HG03039 (cell line): Measurements from ENCODE around the gene HS3ST4.

ENCODE experiments used
- ATAC-seq: cut with Tn5 transposase; IDR thresholded peaks from one replicate; pipeline ENCODE4 v1.9.1; 2021; ENCODE audit warnings: mild to moderate bottlenecking, moderate library complexity; ENCODE audit not compliant: unreplicated experiment

The HS3ST4 gene

GRCh38 chr16:26158142-26158759 is 466.5 kb downstream of the HS3ST4 start:
- no peak for ATAC-seq

DNA sequence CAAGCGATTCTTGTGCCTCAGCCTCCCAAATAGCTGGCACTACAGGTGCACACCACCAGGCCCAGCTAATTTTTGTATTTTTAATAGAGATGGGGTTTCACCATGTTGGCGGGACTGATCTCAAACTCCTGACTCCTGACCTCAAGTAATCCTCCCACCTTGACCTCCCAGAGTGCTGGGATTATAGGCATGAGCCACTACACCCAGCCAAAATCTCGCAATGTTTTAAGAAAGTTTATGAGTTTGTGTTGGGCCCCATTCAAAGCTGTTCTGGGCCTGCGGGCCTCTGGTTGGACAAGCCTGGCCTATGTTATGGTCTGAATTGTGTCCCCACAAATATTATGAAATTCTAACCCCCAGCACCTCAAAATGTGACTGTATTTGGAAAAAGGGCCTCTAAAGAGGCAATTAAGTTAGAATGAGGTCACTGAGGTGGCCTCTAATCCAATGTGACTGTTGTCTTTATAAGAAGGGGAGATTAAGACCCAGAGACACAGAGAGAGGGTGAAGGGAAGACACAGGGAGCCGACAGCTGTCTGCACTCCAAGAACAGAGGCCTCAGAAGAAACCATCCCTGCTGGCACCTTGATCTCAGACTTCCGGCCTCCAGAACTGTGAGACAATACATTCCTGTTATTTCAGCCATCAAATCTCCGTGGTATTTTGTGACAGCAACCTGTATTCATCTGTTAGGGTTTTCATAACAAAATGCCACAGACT is 469.9 kb downstream of the HS3ST4 start:
- no peak for ATAC-seq

GRCh38 chr16:26169473-26169872 is 477.7 kb downstream of the HS3ST4 start:
- no peak for ATAC-seq

DNA sequence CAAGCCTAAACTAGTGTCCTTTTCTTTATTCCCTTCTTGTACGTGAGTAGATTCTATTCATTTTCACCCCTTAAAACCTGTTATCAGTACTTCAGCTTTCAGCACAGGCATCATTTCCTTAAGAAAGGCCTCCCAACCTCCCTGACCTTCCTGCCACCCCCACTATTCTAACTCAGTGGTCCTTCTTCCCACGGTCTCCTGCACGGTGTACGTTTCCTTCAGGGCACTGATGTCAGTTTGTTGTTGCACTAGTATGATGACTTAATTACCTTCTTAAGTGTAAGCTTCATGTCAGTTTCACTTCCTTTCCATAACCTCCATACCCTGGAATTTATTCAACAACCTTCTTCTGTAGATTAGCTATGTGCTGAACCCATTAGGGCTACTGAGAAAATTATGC is 484.2 kb downstream of the HS3ST4 start:
- no peak for ATAC-seq

- no peak for ATAC-seq
Measured at GRCh38 chr16:26177438-26177837, 485.7 kb downstream of the HS3ST4 start.

DNA sequence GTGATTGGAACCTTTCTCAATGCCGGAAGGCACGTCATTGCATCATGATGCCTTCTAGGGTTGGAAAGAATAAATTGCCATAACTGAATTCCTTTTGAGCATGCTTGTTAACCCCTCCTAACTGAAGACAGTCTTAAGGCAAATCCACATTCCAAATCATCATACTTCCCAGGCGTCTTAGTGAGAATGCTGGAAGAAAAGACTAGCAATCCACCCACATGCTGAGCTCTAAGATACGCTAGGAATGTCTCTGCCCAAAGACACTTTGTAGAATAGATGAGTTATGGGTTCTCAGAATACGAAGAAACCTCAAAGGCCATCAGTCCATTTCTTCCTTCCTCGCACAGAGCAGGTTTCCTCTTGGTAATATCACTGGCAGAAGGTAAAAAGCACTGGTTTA is 486.5 kb downstream of the HS3ST4 start:
- no peak for ATAC-seq

DNA sequence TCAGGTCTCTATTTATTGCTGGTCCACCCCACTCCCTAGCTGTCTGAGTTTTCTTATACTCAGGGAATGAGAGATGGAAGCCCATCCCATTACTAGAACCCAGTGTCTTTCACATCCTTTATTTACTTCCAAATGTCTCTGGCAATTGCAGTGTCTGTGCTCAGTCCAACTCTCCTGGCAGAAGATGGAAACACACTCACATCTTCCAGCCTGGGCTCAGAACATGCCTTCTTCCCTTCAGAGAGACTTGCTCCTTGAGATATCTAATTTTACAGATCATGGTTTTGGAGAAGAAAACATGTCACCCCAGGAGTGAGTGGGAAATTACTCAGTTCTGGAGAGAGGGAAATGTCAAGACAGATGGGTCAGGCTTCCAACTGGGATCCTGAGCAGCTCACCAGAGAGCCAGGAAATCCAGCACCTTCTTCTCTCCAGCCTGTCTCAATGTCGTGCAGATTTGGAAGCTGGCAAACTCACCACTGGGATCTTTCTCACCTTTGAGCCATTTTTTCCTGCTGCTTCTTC is 494.4 kb downstream of the HS3ST4 start:
- no peak for ATAC-seq
